ENCODE measurements around the gene ARSD. TPM values are rescaled to one million over a fixed set of nuclear protein-coding genes. Genes with fewer than 3 reads are reported as not detected.
"Not testable (repeated sequence)": the region's sequence is repeated elsewhere in the genome, so short reads cannot be mapped to it uniquely, and the experiment has no call there.

Gene ARSD
- total RNA-seq, 4 donors from 2014 or later: 39.1 to 66.3 (median 53.0) TPM

DNA sequence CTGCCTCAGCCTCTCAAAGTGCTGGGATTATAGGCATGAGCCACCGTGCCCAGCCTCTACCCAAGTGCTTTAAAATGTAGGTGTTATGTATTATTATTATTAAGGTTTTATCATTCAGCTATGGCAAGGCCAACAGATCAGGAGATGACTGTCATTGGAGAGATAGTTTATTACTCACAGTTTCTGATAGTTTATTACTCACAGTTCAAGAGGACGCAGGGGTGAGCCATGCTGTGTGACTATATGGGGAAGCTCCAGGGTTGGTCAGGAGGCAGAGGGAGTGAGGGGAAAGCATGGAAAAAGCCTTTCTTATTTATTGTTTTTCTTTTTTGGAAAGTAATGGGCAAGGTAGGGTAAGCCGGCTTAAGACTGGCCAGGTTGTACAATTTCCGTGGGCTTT is 25.4 kb upstream of the ARSD start:
- Histone ChIP-seq H3K36me3 (no peaks in the 10 kb centered on the region), H3K4me3 (replicated peaks in 1 of 3) (no peak overlapping the region), H3K27ac (no peak overlapping the region), H3K9me3 (no peaks in the 10 kb centered on the region), H3K4me1 (no peaks in the 10 kb centered on the region), H3K27me3 (no peaks in the 10 kb centered on the region)
- TF ChIP-seq, protein P1, sequence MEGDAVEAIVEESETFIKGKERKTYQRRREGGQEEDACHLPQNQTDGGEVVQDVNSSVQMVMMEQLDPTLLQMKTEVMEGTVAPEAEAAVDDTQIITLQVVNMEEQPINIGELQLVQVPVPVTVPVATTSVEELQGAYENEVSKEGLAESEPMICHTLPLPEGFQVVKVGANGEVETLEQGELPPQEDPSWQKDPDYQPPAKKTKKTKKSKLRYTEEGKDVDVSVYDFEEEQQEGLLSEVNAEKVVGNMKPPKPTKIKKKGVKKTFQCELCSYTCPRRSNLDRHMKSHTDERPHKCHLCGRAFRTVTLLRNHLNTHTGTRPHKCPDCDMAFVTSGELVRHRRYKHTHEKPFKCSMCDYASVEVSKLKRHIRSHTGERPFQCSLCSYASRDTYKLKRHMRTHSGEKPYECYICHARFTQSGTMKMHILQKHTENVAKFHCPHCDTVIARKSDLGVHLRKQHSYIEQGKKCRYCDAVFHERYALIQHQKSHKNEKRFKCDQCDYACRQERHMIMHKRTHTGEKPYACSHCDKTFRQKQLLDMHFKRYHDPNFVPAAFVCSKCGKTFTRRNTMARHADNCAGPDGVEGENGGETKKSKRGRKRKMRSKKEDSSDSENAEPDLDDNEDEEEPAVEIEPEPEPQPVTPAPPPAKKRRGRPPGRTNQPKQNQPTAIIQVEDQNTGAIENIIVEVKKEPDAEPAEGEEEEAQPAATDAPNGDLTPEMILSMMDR (IDR thresholded peaks at IDR 0.05): no peak
- TF ChIP-seq POLR2A (IDR thresholded peaks at IDR 0.05): no peak
- no peak for DNase-seq
- 86 to 92% methylated on average over 4 of the region's 4 CpGs for WGBS, 2 donors
- intact Hi-C loops (cut with DNase I): no loop called here

DNA sequence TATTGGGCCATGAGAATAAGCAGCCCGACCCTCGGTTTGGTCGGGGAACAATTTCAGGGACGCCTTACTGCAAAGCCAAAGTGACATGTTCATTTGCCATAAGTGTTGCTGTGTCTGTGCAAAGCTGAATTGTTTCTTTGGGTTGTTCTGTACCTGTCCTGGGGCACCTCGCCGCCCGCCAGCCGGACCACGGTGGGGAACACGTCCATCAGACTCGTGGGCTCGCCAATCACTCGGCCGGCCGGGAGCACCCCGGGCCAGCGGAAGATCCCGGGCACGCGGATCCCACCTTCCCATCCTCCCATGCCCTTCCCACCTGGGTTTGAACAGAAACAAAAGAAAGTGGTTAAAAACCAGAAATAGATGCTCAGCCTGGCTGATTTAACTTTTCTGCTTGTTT is 8.8 kb upstream of the ARSD start:
- H3K9me3 ChIP-seq; DNase-seq; H3K27me3 ChIP-seq; H3K4me1 ChIP-seq; H3K4me3 ChIP-seq (replicated peaks in 1 of 3); H3K36me3 ChIP-seq; H3K27ac ChIP-seq: not testable (repeated sequence)
- intact Hi-C loops (cut with DNase I): loop anchor here (10.0 kb wide), 1 partner anchor 877 kb away; no protein-coding TSS in a partner anchor
- WGBS, 2 donors: 91 to 98% methylated on average over 10 to 20 of the region's 20 CpGs

- TF ChIP-seq POLR2A (IDR thresholded peaks at IDR 0.05): no peak
- TF ChIP-seq, protein P1 (IDR thresholded peaks at IDR 0.05): no peak
- Histone ChIP-seq H3K36me3 (no peaks in the 10 kb centered on the region), H3K27me3 (no peaks in the 10 kb centered on the region), H3K9me3 (no peaks in the 10 kb centered on the region), H3K4me1 (no peaks in the 10 kb centered on the region), H3K27ac (no peak overlapping the region), H3K4me3 (replicated peaks in 1 of 3) (no peak overlapping the region)
- intact Hi-C loops (cut with DNase I): loop anchor here (10.0 kb wide), 1 partner anchor 880 kb away; no protein-coding TSS in a partner anchor
- no peak for DNase-seq
- WGBS, 2 donors: 82 to 90% methylated on average over 14 to 17 of the region's 18 CpGs
Measured at GRCh38 chrX:2934715-2935710, 5.9 kb upstream of the ARSD start.

- no peak for DNase-seq
- Histone ChIP-seq H3K27me3 (no peaks in the 10 kb centered on the region), H3K9me3 (no peaks in the 10 kb centered on the region), H3K27ac (no peak overlapping the region), H3K4me1 (no peaks in the 10 kb centered on the region), H3K4me3 (replicated peaks in 1 of 3) (no peak overlapping the region), H3K36me3 (no peaks in the 10 kb centered on the region)
- TF ChIP-seq, protein P1 (IDR thresholded peaks at IDR 0.05): no peak
- no peak for TF ChIP-seq POLR2A (IDR thresholded peaks at IDR 0.05)
- intact Hi-C loops (cut with DNase I): loop anchor here (10.0 kb wide), 1 partner anchor 881 kb away; no protein-coding TSS in a partner anchor
- 80 to 92% methylated on average over 11 to 19 of the region's 19 CpGs for WGBS, 2 donors
Measured at GRCh38 chrX:2933125-2933900, 4.2 kb upstream of the ARSD start.

- intact Hi-C loops (cut with DNase I): loop anchor here (10.0 kb wide), 1 partner anchor 883 kb away; no protein-coding TSS in a partner anchor
- WGBS, 2 donors: 79 to 88% methylated on average over 4 of the region's 4 CpGs
- H3K4me3 ChIP-seq (replicated peaks in 1 of 3): no peak overlapping the region
Measured at GRCh38 chrX:2931612-2932011, 2.5 kb upstream of the ARSD start.

More at GRCh38 chrX:2931612-2932011, 2.5 kb upstream of the ARSD start:
- TF ChIP-seq POLR2A (IDR thresholded peaks at IDR 0.05): no peak
- TF ChIP-seq, protein P1 (IDR thresholded peaks at IDR 0.05): no peak
- no peak for DNase-seq
- Histone ChIP-seq H3K27me3 (no peaks in the 10 kb centered on the region), H3K4me1 (no peaks in the 10 kb centered on the region), H3K9me3 (no peaks in the 10 kb centered on the region), H3K36me3 (no peaks in the 10 kb centered on the region), H3K27ac (no peak overlapping the region)
